GM23338 (cell line): ENCODE results near the gene SYT17. TPM values are rescaled to one million over a fixed set of nuclear protein-coding genes. Genes with fewer than 3 reads are reported as not detected.

Source experiments
- ATAC-seq: fragments of 200-7000 bp; cut with Tn5 transposase; 3 replicates; pipeline ENCODE4 v1.9.1; 2020
- DNase-seq: peaks from one replicate; pipeline ENCODE4 v3.0.0-alpha.2; 2015; ENCODE audit warnings: low spot score
- H2AFZ ChIP-seq: fragments of 200-600 bp; sonication (generic); 2 replicates; pipeline ENCODE4 v1.8.0; 2016; ENCODE audit warnings: antibody characterized with exemption, mild to moderate bottlenecking, moderate library complexity
- H3F3A ChIP-seq: fragments of 200-600 bp; sonication (generic); replicated peaks from 2 replicates; pipeline ENCODE4 v1.8.0; 2017; ENCODE audit warnings: antibody characterized with exemption, mixed run types, low read depth
- H3K27ac ChIP-seq: fragments of 200-600 bp; sonication (generic); 2 replicates; pipeline ENCODE4 v1.6.1; 2016; ENCODE audit warnings: low read depth
- H3K27me3 ChIP-seq: fragments of 200-600 bp; sonication (generic); 2 replicates; pipeline ENCODE4 v1.8.0; 2016; ENCODE audit warnings: mild to moderate bottlenecking, mixed run types, moderate library complexity; ENCODE audit not compliant: insufficient read depth
- H3K36me3 ChIP-seq: fragments of 200-600 bp; sonication (generic); 2 replicates; pipeline ENCODE4 v1.8.0; 2016; ENCODE audit warnings: mild to moderate bottlenecking; ENCODE audit not compliant: insufficient read depth
- H3K4me1 ChIP-seq: fragments of 200-600 bp; sonication (generic); 2 replicates; pipeline ENCODE4 v1.8.0; 2016; ENCODE audit warnings: mild to moderate bottlenecking, moderate library complexity; ENCODE audit not compliant: insufficient read depth
- H3K4me2 ChIP-seq: fragments of 200-600 bp; sonication (generic); 2 replicates; pipeline ENCODE4 v1.7.1; 2017; ENCODE audit warnings: mixed run types
- H3K4me3 ChIP-seq: fragments of 200-600 bp; sonication (generic); 2 replicates; pipeline ENCODE4 v1.6.1; 2016; ENCODE audit warnings: mixed run types
- H3K79me2 ChIP-seq: fragments of 200-600 bp; sonication (generic); replicated peaks from 2 replicates; pipeline ENCODE4 v1.8.0; 2017; ENCODE audit warnings: mild to moderate bottlenecking; ENCODE audit not compliant: insufficient read depth
- H3K9me2 ChIP-seq: fragments of 200-600 bp; sonication (generic); 2 replicates; pipeline ENCODE4 v1.8.0; 2017; ENCODE audit not compliant: insufficient read depth
- H4K20me1 ChIP-seq: fragments of 200-600 bp; sonication (generic); replicated peaks from 2 replicates; pipeline ENCODE4 v1.8.0; 2017; ENCODE audit warnings: mild to moderate bottlenecking; ENCODE audit not compliant: insufficient read depth
- H3K27ac Mint-ChIP-seq: 2 replicates; pipeline ENCODE4 v1.8.0; 2020; ENCODE audit warnings: inconsistent platforms, mild to moderate bottlenecking, moderate library complexity, mixed read lengths
- H3K27me3 Mint-ChIP-seq: 3 replicates; pipeline ENCODE4 v1.8.0; 2022; ENCODE audit warnings: low read depth, mild to moderate bottlenecking, moderate library complexity, mixed read lengths, inconsistent platforms; ENCODE audit not compliant: insufficient read depth, poor library complexity
- H3K36me3 Mint-ChIP-seq: 3 replicates; pipeline ENCODE4 v1.8.0; 2021; ENCODE audit warnings: low read depth, mild to moderate bottlenecking, inconsistent platforms, moderate library complexity, mixed read lengths
- H3K4me1 Mint-ChIP-seq: 3 replicates; pipeline ENCODE4 v1.8.0; 2020; ENCODE audit warnings: mild to moderate bottlenecking, inconsistent platforms, mixed read lengths
- H3K4me3 Mint-ChIP-seq: 3 replicates; pipeline ENCODE4 v1.8.0; 2021; ENCODE audit warnings: moderate library complexity, mild to moderate bottlenecking, inconsistent platforms, mixed read lengths
- H3K9me3 Mint-ChIP-seq: 3 replicates; pipeline ENCODE4 v1.8.0; 2020; ENCODE audit warnings: moderate library complexity, mild to moderate bottlenecking, inconsistent platforms, mixed read lengths
- CREB1 ChIP-seq: fragments of 250-450 bp; sonication (Bioruptor Pico); IDR thresholded peaks from 2 replicates; pipeline ENCODE4 v1.5.0; 2020; ENCODE audit warnings: low read depth, mild to moderate bottlenecking, moderate library complexity
- EZH2 ChIP-seq: fragments of 200-600 bp; sonication (generic); IDR thresholded peaks from one replicate; pipeline ENCODE4 v1.8.0; 2017; ENCODE audit warnings: antibody characterized with exemption, mild to moderate bottlenecking, low read depth; ENCODE audit not compliant: unreplicated experiment
- EZH2phosphoT487 ChIP-seq: fragments of 200-600 bp; sonication (generic); IDR thresholded peaks from one replicate; pipeline ENCODE4 v1.8.1; 2018; ENCODE audit warnings: antibody characterized with exemption; ENCODE audit not compliant: unreplicated experiment
- JUNB ChIP-seq: IDR thresholded peaks from one replicate; pipeline ENCODE4 v1.6.1; 2016; ENCODE audit warnings: antibody characterized with exemption; ENCODE audit not compliant: unreplicated experiment
- NANOG ChIP-seq: IDR thresholded peaks from 2 replicates; pipeline ENCODE4 v1.6.1; 2016; ENCODE audit warnings: antibody characterized with exemption, borderline replicate concordance
- POLR2AphosphoS5 ChIP-seq: IDR thresholded peaks from 2 replicates; pipeline ENCODE4 v1.6.1; 2016; ENCODE audit warnings: antibody characterized with exemption, low read depth
- STAT1 ChIP-seq: IDR thresholded peaks from one replicate; pipeline ENCODE4 v1.6.1; 2016; ENCODE audit warnings: antibody characterized with exemption; ENCODE audit not compliant: unreplicated experiment
- ZNF114 ChIP-seq: fragments of 250-450 bp; sonication (Bioruptor Pico); IDR thresholded peaks from 2 replicates; pipeline ENCODE4 v1.5.0; 2020; ENCODE audit warnings: mild to moderate bottlenecking, moderate library complexity
- ZNF331 ChIP-seq: fragments of 250-450 bp; sonication (Bioruptor Pico); IDR thresholded peaks from 2 replicates; pipeline ENCODE4 v1.5.0; 2020; ENCODE audit warnings: low read depth, mild to moderate bottlenecking, moderate library complexity
- polyA plus RNA-seq: library from polyadenylated mRNA; unstranded; fragments of >200 nt; fragmentation: Nextera tagmentation; extraction: Ambion mirVana; gene quantifications from 2 replicates; pipeline ENCODE4 v1.2.1, GENCODE V29; 2016
- total RNA-seq: library from RNA; depleted of rRNA; stranded (reverse); fragments of >200 nt; shearing (Covaris generic); gene quantifications from 2 replicates; pipeline ENCODE4 v1.2.3, GENCODE V29; 2014
- TF ChIP-seq, protein P1 (sequence below): fragments of 250-450 bp; sonication (Bioruptor Pico); IDR thresholded peaks from 2 replicates; pipeline ENCODE4 v1.5.0; 2020; ENCODE audit warnings: mild to moderate bottlenecking, moderate library complexity
- TF ChIP-seq, protein P2 (sequence below), 2 experiments: fragments of 200-600 bp in 1 of 2; sonication (generic) in 1 of 2; conservative IDR thresholded peaks; 2 replicates each; pipeline versions ENCODE4 v1.5.1 to v1.6.1; 2016 to 2017; ENCODE audit warnings: antibody characterized with exemption in 2 of 2, low read depth in 2 of 2, mild to moderate bottlenecking in 2 of 2, moderate library complexity in 1 of 2

The SYT17 gene
- total and polyA plus RNA-seq, 2 experiments from 2014 or later = 5.3 to 9.5 TPM

DNA sequence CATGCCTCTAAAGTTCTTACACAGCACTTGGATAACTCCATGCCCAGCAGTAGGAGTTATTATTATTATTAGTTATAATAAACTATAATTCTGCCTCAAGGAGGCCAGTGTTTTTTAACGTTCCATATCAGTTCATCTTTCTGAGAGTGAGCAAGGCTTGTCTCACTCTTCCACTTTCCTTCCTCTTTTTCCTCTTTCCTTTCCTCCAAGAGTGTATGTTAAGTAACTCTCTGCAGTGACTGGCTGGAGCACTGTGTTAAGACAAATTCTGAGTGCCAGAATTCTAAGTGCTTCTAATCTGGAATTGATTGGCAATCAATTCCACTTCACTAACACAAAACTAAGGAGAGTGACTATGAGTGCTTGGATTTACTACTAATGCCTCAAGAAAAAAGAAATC lies 133.9 kb downstream of the SYT17 start:
- Mint-ChIP-seq H3K36me3 (no peaks in the 10 kb centered on the region), H3K27ac (no peak overlapping the region), H3K27me3 (peaks cover 4% of the 10 kb centered on the region), H3K4me3 (no peak overlapping the region), H3K9me3 (no peaks in the 10 kb centered on the region), H3K4me1 (peaks cover 2% of the 10 kb centered on the region; the same call in 2 of the 3 replicates)
- TF ChIP-seq STAT1 = no peak
- no peak for TF ChIP-seq ZNF331 (CRISPR knock-in tag)
- TF ChIP-seq CREB1 = no peak
- TF ChIP-seq JUNB = no peak
- H3K79me2 ChIP-seq = no peaks in the 10 kb centered on the region
- H3K4me3 ChIP-seq = no peak overlapping the region
- no peak overlapping the region for H3K4me2 ChIP-seq
- H3F3A ChIP-seq = no peaks in the 10 kb centered on the region
- H3K36me3 ChIP-seq = no peaks in the 10 kb centered on the region
- H3K4me1 ChIP-seq = no peaks in the 10 kb centered on the region
- DNase-seq (no peak), ATAC-seq (no peak)
- no peaks in the 10 kb centered on the region for H3K27me3 ChIP-seq
- no peak overlapping the region for H3K27ac ChIP-seq
- H3K9me2 ChIP-seq = no peaks in the 10 kb centered on the region; the same call in 1 of the 2 replicates
- no peaks in the 10 kb centered on the region for H4K20me1 ChIP-seq
- no peak overlapping the region for H2AFZ ChIP-seq

DNA sequence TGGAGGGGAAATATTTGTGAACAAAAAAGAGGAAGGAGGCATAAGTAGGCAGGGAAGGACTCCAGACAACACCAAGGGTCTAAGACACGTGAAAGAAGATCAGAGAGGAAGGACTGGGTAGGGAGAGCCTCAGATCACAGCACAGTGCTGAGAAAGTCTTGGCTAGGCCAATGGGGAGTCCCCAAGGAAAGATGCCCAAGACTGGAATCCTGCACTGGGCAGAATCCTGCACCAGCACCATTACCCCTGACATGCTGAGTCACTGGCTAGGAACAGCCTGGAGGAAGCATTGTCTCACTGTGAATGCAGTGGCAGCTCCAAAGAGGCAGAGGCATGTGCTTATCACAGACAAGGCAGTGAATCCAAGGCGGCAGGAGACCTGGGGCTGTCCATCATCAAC lies 136.7 kb downstream of the SYT17 start:
- Histone ChIP-seq H3K4me3 (no peak overlapping the region), H4K20me1 (no peaks in the 10 kb centered on the region), H3K36me3 (no peaks in the 10 kb centered on the region), H3K79me2 (no peaks in the 10 kb centered on the region), H3K4me2 (no peak overlapping the region), H3K9me2 (no peaks in the 10 kb centered on the region; the same call in 1 of the 2 replicates), H3K27me3 (no peaks in the 10 kb centered on the region), H3F3A (no peaks in the 10 kb centered on the region), H3K4me1 (no peaks in the 10 kb centered on the region), H3K27ac (no peak overlapping the region), H2AFZ (peak overlapping the region; percentile 52)
- no peak overlapping the region for H3K27ac Mint-ChIP-seq
- peaks cover 2% of the 10 kb centered on the region; the same call in 2 of the 3 replicates for H3K4me1 Mint-ChIP-seq
- no peaks in the 10 kb centered on the region for H3K9me3 Mint-ChIP-seq
- H3K4me3 Mint-ChIP-seq = no peak overlapping the region
- TF ChIP-seq POLR2AphosphoS5 (no peak), NANOG (no peak), ZNF114 (CRISPR knock-in tag) (no peak), EZH2 (no peak), CREB1 (no peak), EZH2phosphoT487 (no peak), STAT1 (no peak), JUNB (no peak)
- TF ChIP-seq, protein P1, sequence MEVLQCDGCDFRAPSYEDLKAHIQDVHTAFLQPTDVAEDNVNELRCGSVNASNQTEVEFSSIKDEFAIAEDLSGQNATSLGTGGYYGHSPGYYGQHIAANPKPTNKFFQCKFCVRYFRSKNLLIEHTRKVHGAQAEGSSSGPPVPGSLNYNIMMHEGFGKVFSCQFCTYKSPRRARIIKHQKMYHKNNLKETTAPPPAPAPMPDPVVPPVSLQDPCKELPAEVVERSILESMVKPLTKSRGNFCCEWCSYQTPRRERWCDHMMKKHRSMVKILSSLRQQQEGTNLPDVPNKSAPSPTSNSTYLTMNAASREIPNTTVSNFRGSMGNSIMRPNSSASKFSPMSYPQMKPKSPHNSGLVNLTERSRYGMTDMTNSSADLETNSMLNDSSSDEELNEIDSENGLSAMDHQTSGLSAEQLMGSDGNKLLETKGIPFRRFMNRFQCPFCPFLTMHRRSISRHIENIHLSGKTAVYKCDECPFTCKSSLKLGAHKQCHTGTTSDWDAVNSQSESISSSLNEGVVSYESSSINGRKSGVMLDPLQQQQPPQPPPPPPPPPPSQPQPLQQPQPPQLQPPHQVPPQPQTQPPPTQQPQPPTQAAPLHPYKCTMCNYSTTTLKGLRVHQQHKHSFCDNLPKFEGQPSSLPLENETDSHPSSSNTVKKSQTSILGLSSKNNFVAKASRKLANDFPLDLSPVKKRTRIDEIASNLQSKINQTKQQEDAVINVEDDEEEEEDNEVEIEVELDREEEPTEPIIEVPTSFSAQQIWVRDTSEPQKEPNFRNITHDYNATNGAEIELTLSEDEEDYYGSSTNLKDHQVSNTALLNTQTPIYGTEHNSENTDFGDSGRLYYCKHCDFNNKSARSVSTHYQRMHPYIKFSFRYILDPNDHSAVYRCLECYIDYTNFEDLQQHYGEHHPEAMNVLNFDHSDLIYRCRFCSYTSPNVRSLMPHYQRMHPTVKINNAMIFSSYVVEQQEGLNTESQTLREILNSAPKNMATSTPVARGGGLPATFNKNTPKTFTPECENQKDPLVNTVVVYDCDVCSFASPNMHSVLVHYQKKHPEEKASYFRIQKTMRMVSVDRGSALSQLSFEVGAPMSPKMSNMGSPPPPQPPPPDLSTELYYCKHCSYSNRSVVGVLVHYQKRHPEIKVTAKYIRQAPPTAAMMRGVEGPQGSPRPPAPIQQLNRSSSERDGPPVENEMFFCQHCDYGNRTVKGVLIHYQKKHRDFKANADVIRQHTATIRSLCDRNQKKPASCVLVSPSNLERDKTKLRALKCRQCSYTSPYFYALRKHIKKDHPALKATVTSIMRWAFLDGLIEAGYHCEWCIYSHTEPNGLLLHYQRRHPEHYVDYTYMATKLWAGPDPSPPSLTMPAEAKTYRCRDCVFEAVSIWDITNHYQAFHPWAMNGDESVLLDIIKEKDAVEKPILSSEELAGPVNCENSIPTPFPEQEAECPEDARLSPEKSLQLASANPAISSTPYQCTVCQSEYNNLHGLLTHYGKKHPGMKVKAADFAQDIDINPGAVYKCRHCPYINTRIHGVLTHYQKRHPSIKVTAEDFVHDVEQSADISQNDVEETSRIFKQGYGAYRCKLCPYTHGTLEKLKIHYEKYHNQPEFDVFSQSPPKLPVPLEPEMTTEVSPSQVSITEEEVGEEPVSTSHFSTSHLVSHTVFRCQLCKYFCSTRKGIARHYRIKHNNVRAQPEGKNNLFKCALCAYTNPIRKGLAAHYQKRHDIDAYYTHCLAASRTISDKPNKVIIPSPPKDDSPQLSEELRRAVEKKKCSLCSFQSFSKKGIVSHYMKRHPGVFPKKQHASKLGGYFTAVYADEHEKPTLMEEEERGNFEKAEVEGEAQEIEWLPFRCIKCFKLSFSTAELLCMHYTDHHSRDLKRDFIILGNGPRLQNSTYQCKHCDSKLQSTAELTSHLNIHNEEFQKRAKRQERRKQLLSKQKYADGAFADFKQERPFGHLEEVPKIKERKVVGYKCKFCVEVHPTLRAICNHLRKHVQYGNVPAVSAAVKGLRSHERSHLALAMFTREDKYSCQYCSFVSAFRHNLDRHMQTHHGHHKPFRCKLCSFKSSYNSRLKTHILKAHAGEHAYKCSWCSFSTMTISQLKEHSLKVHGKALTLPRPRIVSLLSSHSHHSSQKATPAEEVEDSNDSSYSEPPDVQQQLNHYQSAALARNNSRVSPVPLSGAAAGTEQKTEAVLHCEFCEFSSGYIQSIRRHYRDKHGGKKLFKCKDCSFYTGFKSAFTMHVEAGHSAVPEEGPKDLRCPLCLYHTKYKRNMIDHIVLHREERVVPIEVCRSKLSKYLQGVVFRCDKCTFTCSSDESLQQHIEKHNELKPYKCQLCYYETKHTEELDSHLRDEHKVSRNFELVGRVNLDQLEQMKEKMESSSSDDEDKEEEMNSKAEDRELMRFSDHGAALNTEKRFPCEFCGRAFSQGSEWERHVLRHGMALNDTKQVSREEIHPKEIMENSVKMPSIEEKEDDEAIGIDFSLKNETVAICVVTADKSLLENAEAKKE (CRISPR knock-in tag) = no peak
- TF ChIP-seq, protein P2, sequence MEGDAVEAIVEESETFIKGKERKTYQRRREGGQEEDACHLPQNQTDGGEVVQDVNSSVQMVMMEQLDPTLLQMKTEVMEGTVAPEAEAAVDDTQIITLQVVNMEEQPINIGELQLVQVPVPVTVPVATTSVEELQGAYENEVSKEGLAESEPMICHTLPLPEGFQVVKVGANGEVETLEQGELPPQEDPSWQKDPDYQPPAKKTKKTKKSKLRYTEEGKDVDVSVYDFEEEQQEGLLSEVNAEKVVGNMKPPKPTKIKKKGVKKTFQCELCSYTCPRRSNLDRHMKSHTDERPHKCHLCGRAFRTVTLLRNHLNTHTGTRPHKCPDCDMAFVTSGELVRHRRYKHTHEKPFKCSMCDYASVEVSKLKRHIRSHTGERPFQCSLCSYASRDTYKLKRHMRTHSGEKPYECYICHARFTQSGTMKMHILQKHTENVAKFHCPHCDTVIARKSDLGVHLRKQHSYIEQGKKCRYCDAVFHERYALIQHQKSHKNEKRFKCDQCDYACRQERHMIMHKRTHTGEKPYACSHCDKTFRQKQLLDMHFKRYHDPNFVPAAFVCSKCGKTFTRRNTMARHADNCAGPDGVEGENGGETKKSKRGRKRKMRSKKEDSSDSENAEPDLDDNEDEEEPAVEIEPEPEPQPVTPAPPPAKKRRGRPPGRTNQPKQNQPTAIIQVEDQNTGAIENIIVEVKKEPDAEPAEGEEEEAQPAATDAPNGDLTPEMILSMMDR (conservative IDR thresholded peaks at IDR 0.05; ENCODE audit: low read depth in 2 of 2) = no peak
- peak; percentile 13 for DNase-seq
- H3K27me3 Mint-ChIP-seq = peaks cover 6% of the 10 kb centered on the region
- ATAC-seq = peak; percentile 52
- H3K36me3 Mint-ChIP-seq = no peaks in the 10 kb centered on the region
